Ishikawa (cell line): Measurements from ENCODE around the gene UNC5C.

Source experiments
- CEBPB ChIP-seq: IDR thresholded peaks from 2 replicates; pipeline ENCODE4 v1.6.1; 2012
- CREB1 ChIP-seq: IDR thresholded peaks from 2 replicates; pipeline ENCODE4 v1.6.1; 2012; ENCODE audit warnings: low read depth
- EGR1 ChIP-seq: IDR thresholded peaks from 2 replicates; pipeline ENCODE4 v1.6.1; 2012
- EP300 ChIP-seq: IDR thresholded peaks from 2 replicates; pipeline ENCODE4 v1.6.1; 2012; ENCODE audit warnings: borderline replicate concordance
- FOXM1 ChIP-seq: IDR thresholded peaks from 2 replicates; pipeline ENCODE4 v1.6.1; 2012; ENCODE audit warnings: low read depth, borderline replicate concordance
- NFIC ChIP-seq: IDR thresholded peaks from 2 replicates; pipeline ENCODE4 v1.6.1; 2012
- RAD21 ChIP-seq: IDR thresholded peaks from 2 replicates; pipeline ENCODE4 v1.6.1; 2012; ENCODE audit warnings: low read depth
- TCF12 ChIP-seq: IDR thresholded peaks from 2 replicates; pipeline ENCODE4 v1.6.1; 2012; ENCODE audit warnings: low read depth
- TEAD4 ChIP-seq: IDR thresholded peaks from 2 replicates; pipeline ENCODE4 v1.6.1; 2012
- ZBTB7A ChIP-seq: IDR thresholded peaks from 2 replicates; pipeline ENCODE4 v1.6.1; 2012; ENCODE audit warnings: low read depth
- TF ChIP-seq, protein P1 (sequence below): IDR thresholded peaks from 2 replicates; pipeline ENCODE4 v1.6.1; 2012; ENCODE audit warnings: low read depth, mild to moderate bottlenecking
- TF ChIP-seq, protein P2 (sequence below): IDR thresholded peaks from 2 replicates; pipeline ENCODE4 v1.6.1; 2012

DNA sequence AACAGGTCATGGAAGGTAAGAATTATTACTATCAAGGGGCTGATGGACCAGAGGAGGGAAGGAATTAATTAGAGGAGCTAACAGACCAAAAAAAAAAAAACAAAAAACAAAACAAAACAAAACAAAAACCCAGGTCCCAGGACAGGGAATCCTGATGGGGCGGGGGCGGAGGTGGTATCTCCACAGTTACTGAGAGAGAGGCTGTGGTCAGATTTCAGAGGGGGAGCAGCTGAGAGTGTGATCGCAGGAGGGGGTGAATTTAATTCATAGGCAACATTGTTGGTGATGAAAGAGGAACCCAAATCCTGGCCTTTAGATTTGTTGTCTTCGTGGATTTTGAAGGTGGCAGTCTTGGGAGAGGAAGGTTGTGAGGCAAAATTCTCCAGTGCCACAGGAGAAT, 389.4 kb downstream of the UNC5C start:
- TF ChIP-seq ZBTB7A (no peak), CREB1 (no peak), NFIC (no peak), TCF12 (no peak), EGR1 (no peak), TEAD4 (no peak), FOXM1 (no peak), EP300 (no peak), CEBPB (no peak), RAD21 (no peak)
- TF ChIP-seq, protein P1, sequence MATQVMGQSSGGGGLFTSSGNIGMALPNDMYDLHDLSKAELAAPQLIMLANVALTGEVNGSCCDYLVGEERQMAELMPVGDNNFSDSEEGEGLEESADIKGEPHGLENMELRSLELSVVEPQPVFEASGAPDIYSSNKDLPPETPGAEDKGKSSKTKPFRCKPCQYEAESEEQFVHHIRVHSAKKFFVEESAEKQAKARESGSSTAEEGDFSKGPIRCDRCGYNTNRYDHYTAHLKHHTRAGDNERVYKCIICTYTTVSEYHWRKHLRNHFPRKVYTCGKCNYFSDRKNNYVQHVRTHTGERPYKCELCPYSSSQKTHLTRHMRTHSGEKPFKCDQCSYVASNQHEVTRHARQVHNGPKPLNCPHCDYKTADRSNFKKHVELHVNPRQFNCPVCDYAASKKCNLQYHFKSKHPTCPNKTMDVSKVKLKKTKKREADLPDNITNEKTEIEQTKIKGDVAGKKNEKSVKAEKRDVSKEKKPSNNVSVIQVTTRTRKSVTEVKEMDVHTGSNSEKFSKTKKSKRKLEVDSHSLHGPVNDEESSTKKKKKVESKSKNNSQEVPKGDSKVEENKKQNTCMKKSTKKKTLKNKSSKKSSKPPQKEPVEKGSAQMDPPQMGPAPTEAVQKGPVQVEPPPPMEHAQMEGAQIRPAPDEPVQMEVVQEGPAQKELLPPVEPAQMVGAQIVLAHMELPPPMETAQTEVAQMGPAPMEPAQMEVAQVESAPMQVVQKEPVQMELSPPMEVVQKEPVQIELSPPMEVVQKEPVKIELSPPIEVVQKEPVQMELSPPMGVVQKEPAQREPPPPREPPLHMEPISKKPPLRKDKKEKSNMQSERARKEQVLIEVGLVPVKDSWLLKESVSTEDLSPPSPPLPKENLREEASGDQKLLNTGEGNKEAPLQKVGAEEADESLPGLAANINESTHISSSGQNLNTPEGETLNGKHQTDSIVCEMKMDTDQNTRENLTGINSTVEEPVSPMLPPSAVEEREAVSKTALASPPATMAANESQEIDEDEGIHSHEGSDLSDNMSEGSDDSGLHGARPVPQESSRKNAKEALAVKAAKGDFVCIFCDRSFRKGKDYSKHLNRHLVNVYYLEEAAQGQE, result no peak
- TF ChIP-seq, protein P2, sequence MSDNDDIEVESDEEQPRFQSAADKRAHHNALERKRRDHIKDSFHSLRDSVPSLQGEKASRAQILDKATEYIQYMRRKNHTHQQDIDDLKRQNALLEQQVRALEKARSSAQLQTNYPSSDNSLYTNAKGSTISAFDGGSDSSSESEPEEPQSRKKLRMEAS, result no peak
